T-cell (primary cell): Measurements from ENCODE around the gene WAPL. TPM values are rescaled to one million over a fixed set of nuclear protein-coding genes. Genes with fewer than 3 reads are reported as not detected.

Experiments used
- ATAC-seq, 4 experiments: fragments of 200-7000 bp in 3 of 4; fragments of 150-1000 bp in 1 of 4; cut with Tn5 transposase; replicated peaks in 1 of 4; 1 replicate in 3 of 4; 2 replicates in 1 of 4; pipeline ENCODE4 v1.10.0; 2021; ENCODE audit warnings: moderate library complexity in 3 of 4, mild to moderate bottlenecking in 2 of 4, moderate number of reproducible peaks in 1 of 4
- CTCF ChIA-PET, 2 donors: fragments of 300-600 bp; sonication (Branson Sonifier 250); formaldehyde crosslinking; loops; one replicate each; lab custom pipeline; 2022; ENCODE audit warnings: antibody characterized with exemption in 2 of 2; lab: Charles Lee
- POLR2A ChIA-PET, 2 donors: fragments of 300-600 bp; sonication (Branson Sonifier 250); formaldehyde crosslinking; loops; one replicate each; lab custom pipeline; 2022; ENCODE audit warnings: antibody characterized with exemption in 2 of 2; lab: Charles Lee
- DNase-seq, 35 experiments: peaks; one replicate each; pipeline versions ENCODE4 v3.0.0 to v3.0.0-alpha.2; 2013 to 2023
- H3K27ac ChIP-seq: one replicate; pipeline ENCODE4 v1.5.1; 2013; ENCODE audit warnings: low read length
- H3K27me3 ChIP-seq, 2 experiments: replicated peaks in 1 of 2; 1 replicate in 1 of 2; 2 replicates in 1 of 2; pipeline versions ENCODE4 v1.6.1 to v1.7.0; 2013; ENCODE audit warnings: low read length in 1 of 2, mixed read lengths in 1 of 2; ENCODE audit not compliant: control insufficient read depth in 2 of 2, insufficient read depth in 2 of 2; ENCODE audit errors: extremely low read depth in 1 of 2
- H3K36me3 ChIP-seq, 2 donors: 1 replicate in 1 of 2; 2 replicates in 1 of 2; pipeline versions ENCODE4 v1.6.1 to v1.7.0; 2013; ENCODE audit warnings: low read length in 1 of 2; ENCODE audit not compliant: control insufficient read depth in 2 of 2, insufficient read depth in 1 of 2; ENCODE audit errors: extremely low read depth in 1 of 2
- H3K4me1 ChIP-seq, 2 experiments: 1 replicate in 1 of 2; 2 replicates in 1 of 2; pipeline versions ENCODE4 v1.6.1 to v1.7.0; 2013; ENCODE audit warnings: low read length in 2 of 2, mixed read lengths in 1 of 2; ENCODE audit not compliant: insufficient read depth in 2 of 2, control insufficient read depth in 1 of 2; ENCODE audit errors: extremely low read depth in 1 of 2
- H3K4me3 ChIP-seq, 2 donors: 1 replicate in 1 of 2; 2 replicates in 1 of 2; pipeline versions ENCODE4 v1.5.1 to v1.7.0; 2013; ENCODE audit warnings: mild to moderate bottlenecking in 2 of 2, low read length in 1 of 2, moderate library complexity in 1 of 2; ENCODE audit not compliant: control insufficient read depth in 1 of 2; ENCODE audit errors: extremely low read depth in 1 of 2
- H3K9me3 ChIP-seq: 2 replicates; pipeline ENCODE4 v1.7.0; 2013
- H3K27ac Mint-ChIP-seq, 2 donors: one replicate each; pipeline ENCODE4 v1.8.0; 2020 to 2021; ENCODE audit warnings: mild to moderate bottlenecking in 2 of 2, mixed read lengths in 2 of 2
- H3K27me3 Mint-ChIP-seq, 2 donors: one replicate each; pipeline ENCODE4 v1.8.0; 2021 to 2022; ENCODE audit warnings: mixed read lengths in 2 of 2
- H3K36me3 Mint-ChIP-seq: one replicate; pipeline ENCODE4 v1.8.0; 2021; ENCODE audit warnings: mixed read lengths
- H3K4me1 Mint-ChIP-seq, 3 donors: one replicate each; pipeline ENCODE4 v1.8.0; 2020 to 2022; ENCODE audit warnings: mixed read lengths in 3 of 3, mild to moderate bottlenecking in 1 of 3
- H3K4me3 Mint-ChIP-seq, 3 donors: one replicate each; pipeline ENCODE4 v1.8.0; 2020 to 2022; ENCODE audit warnings: mild to moderate bottlenecking in 3 of 3, mixed read lengths in 3 of 3, moderate library complexity in 3 of 3
- H3K9me3 Mint-ChIP-seq, 3 donors: one replicate each; pipeline ENCODE4 v1.8.0; 2020 to 2022; ENCODE audit warnings: mixed read lengths in 3 of 3
- WGBS: methylation state at CpG from one replicate; pipeline ENCODE4 v1.1.5; 2013; ENCODE audit warnings: missing lambda C conversion rate; ENCODE audit not compliant: insufficient coverage; 5-methylcytosine and 5-hydroxymethylcytosine counted together
- total RNA-seq, 35 experiments: library from RNA in 6 of 35; stranded (reverse) in 6 of 35; fragments of 120-200 nt in 1 of 35; gene quantifications; one replicate each; pipeline versions ENCODE4 v1.2.1 to v1.2.4 and lab custom pipeline; 2013 to 2026

Gene WAPL
- total RNA-seq, 5 donors from 2014 or later (not counting 1 experiment from before 2014, with no cell fraction given): 43.2 to 46.5 (median 44.8) TPM

- ATAC-seq (no peak), DNase-seq (no peak)
- Histone ChIP-seq H3K4me1 (peaks cover 7 to 9% of the 10 kb centered on the region in 2 experiments), H3K4me3 (no peak overlapping the region), H3K27ac (no peak overlapping the region), H3K9me3 (no peaks in the 10 kb centered on the region), H3K27me3 (no peaks in the 10 kb centered on the region), H3K36me3 (peaks cover 3 to 62% of the 10 kb centered on the region in 2 donors)
- no peaks in the 10 kb centered on the region for H3K9me3 Mint-ChIP-seq
- POLR2A ChIA-PET: no interaction called here
- H3K27me3 Mint-ChIP-seq: no peaks in the 10 kb centered on the region
- CTCF ChIA-PET: no interaction called here
- H3K27ac Mint-ChIP-seq: peak overlapping the region; percentile 24 to 72
- H3K4me1 Mint-ChIP-seq: peaks cover 32 to 36% (median 34%) of the 10 kb centered on the region in 3 donors
- no peak overlapping the region for H3K4me3 Mint-ChIP-seq
- H3K36me3 Mint-ChIP-seq: peaks cover 73% of the 10 kb centered on the region
- no CpG with 5 or more reads among the region's 1 CpG for WGBS
These were observed 74.6 kb downstream of the WAPL start for GRCh38 chr10:86446987-86447386.

GRCh38 chr10:86446440-86446839 lies 75.2 kb downstream of the WAPL start:
- Histone ChIP-seq H3K4me3 (no peak overlapping the region), H3K36me3 (peaks cover 6 to 62% of the 10 kb centered on the region in 2 donors), H3K27ac (no peak overlapping the region), H3K9me3 (no peaks in the 10 kb centered on the region), H3K27me3 (no peaks in the 10 kb centered on the region), H3K4me1 (peaks cover 7 to 9% of the 10 kb centered on the region in 2 experiments)
- no CpG with 5 or more reads among the region's 1 CpG for WGBS
- H3K27ac Mint-ChIP-seq: no peak overlapping the region
- no peak for ATAC-seq
- no peak for DNase-seq
- ChIA-PET CTCF (no interaction called here), POLR2A (no interaction called here)
- H3K36me3 Mint-ChIP-seq: peaks cover 70% of the 10 kb centered on the region
- H3K4me1 Mint-ChIP-seq: peaks cover 31 to 35% (median 33%) of the 10 kb centered on the region in 3 donors
- H3K4me3 Mint-ChIP-seq: no peak overlapping the region
- H3K27me3 Mint-ChIP-seq: no peaks in the 10 kb centered on the region
- no peaks in the 10 kb centered on the region for H3K9me3 Mint-ChIP-seq

- Histone ChIP-seq H3K27ac (no peak overlapping the region), H3K4me3 (no peak overlapping the region), H3K4me1 (peaks cover 2 to 8% of the 10 kb centered on the region in 2 experiments), H3K27me3 (no peaks in the 10 kb centered on the region), H3K9me3 (no peaks in the 10 kb centered on the region), H3K36me3 (peaks cover 12 to 53% of the 10 kb centered on the region in 2 donors)
- POLR2A ChIA-PET: no interaction called here
- no peaks in the 10 kb centered on the region for H3K9me3 Mint-ChIP-seq
- 100% methylated on average over 1 of the region's 6 CpGs for WGBS
- H3K4me3 Mint-ChIP-seq: no peak overlapping the region
- CTCF ChIA-PET: no interaction called here
- ATAC-seq: no peak
- H3K27ac Mint-ChIP-seq: no peak overlapping the region
- H3K27me3 Mint-ChIP-seq: no peaks in the 10 kb centered on the region
- no peak for DNase-seq
- H3K36me3 Mint-ChIP-seq: peaks cover 68% of the 10 kb centered on the region
- H3K4me1 Mint-ChIP-seq: peaks cover 28 to 30% (median 29%) of the 10 kb centered on the region in 3 donors
These were observed 77.7 kb downstream of the WAPL start for GRCh38 chr10:86443936-86444335.

- WGBS: no CpG with 5 or more reads among the region's 2 CpGs
These were observed 78.5 kb downstream of the WAPL start for GRCh38 chr10:86443069-86443468.

GRCh38 chr10:86440874-86441843 lies 80.4 kb downstream of the WAPL start:
- POLR2A ChIA-PET: no interaction called here
- CTCF ChIA-PET: interaction anchor here in 1 of 2 donors (0.7 kb wide), 1 partner anchor 68 kb away, joined by 4 read pairs; no protein-coding TSS in a partner anchor
- Histone ChIP-seq H3K27ac (no peak overlapping the region), H3K27me3 (no peaks in the 10 kb centered on the region), H3K4me3 (no peak overlapping the region), H3K9me3 (no peaks in the 10 kb centered on the region), H3K36me3 (peaks cover 8 to 71% of the 10 kb centered on the region in 2 donors), H3K4me1 (peaks cover 0 to 4% of the 10 kb centered on the region in 2 experiments)
- no peak for ATAC-seq
- Mint-ChIP-seq H3K27me3 (no peaks in the 10 kb centered on the region), H3K4me3 (no peak overlapping the region), H3K9me3 (no peaks in the 10 kb centered on the region), H3K27ac (peak overlapping the region; percentile 36 to 68), H3K36me3 (peaks cover 71% of the 10 kb centered on the region), H3K4me1 (peaks cover 17 to 20% (median 17%) of the 10 kb centered on the region in 3 donors)
- no peak for DNase-seq
- no CpG with 5 or more reads among the region's 5 CpGs for WGBS

More at GRCh38 chr10:86443069-86443468, 78.5 kb downstream of the WAPL start:
- peaks cover 0 to 8% of the 10 kb centered on the region in 2 experiments for H3K4me1 ChIP-seq
- no peak overlapping the region for H3K27ac ChIP-seq
- H3K9me3 ChIP-seq: no peaks in the 10 kb centered on the region
- Mint-ChIP-seq H3K36me3 (peaks cover 73% of the 10 kb centered on the region), H3K9me3 (no peaks in the 10 kb centered on the region), H3K27me3 (no peaks in the 10 kb centered on the region), H3K4me3 (no peak overlapping the region), H3K4me1 (peaks cover 25 to 29% (median 26%) of the 10 kb centered on the region in 3 donors), H3K27ac (no peak overlapping the region)
- no peaks in the 10 kb centered on the region for H3K27me3 ChIP-seq
- no peak for DNase-seq
- H3K4me3 ChIP-seq: no peak overlapping the region
- POLR2A ChIA-PET: no interaction called here
- CTCF ChIA-PET: no interaction called here
- no peak for ATAC-seq
- peaks cover 12 to 59% of the 10 kb centered on the region in 2 donors for H3K36me3 ChIP-seq

- no peaks in the 10 kb centered on the region for H3K9me3 ChIP-seq
- H3K4me3 ChIP-seq: no peak overlapping the region
- ChIA-PET POLR2A (no interaction called here), CTCF (no interaction called here)
- Mint-ChIP-seq H3K4me1 (peaks cover 17 to 20% (median 17%) of the 10 kb centered on the region in 3 donors), H3K27me3 (no peaks in the 10 kb centered on the region), H3K4me3 (no peak overlapping the region), H3K36me3 (peaks cover 63% of the 10 kb centered on the region), H3K27ac (peak overlapping the region; percentile 70 to 72), H3K9me3 (no peaks in the 10 kb centered on the region)
- H3K27me3 ChIP-seq: no peaks in the 10 kb centered on the region
- DNase-seq: peak in 2 of 35 experiments; percentile 8 to 14
- WGBS: no CpG with 5 or more reads among the region's 1 CpG
- no peak for ATAC-seq
- peaks cover 8 to 65% of the 10 kb centered on the region in 2 donors for H3K36me3 ChIP-seq
- no peak overlapping the region for H3K27ac ChIP-seq
- H3K4me1 ChIP-seq: peaks cover 0 to 4% of the 10 kb centered on the region in 2 experiments
These were observed 82.0 kb downstream of the WAPL start for GRCh38 chr10:86439544-86439943.
